Cardiac muscle cell (in vitro differentiated cells and primary cell): ENCODE results near the gene AZIN2. TPM values are rescaled to one million over a fixed set of nuclear protein-coding genes. Genes with fewer than 3 reads are reported as not detected.

Experiments
- DNase-seq, 2 donors: peaks; one replicate each; pipeline versions ENCODE4 v3.0.0 to v3.0.0-alpha.2; 2010 to 2017; ENCODE audit warnings: low read depth in 1 of 2, low spot score in 1 of 2
- H3K27ac ChIP-seq: fragments of 200-600 bp; sonication (generic); 2 replicates; pipeline ENCODE4 v1.5.1; 2016
- H3K27me3 ChIP-seq: fragments of 200-600 bp; sonication (generic); 2 replicates; pipeline ENCODE4 v1.6.0; 2016; ENCODE audit warnings: control low read depth
- H3K36me3 ChIP-seq: fragments of 200-600 bp; sonication (generic); 2 replicates; pipeline ENCODE4 v1.5.1; 2016; ENCODE audit warnings: control low read depth
- H3K4me1 ChIP-seq: fragments of 200-600 bp; sonication (generic); 2 replicates; pipeline ENCODE4 v1.8.1; 2017; ENCODE audit warnings: low read depth, mild to moderate bottlenecking, mixed run types
- H3K4me3 ChIP-seq: fragments of 200-600 bp; sonication (generic); 2 replicates; pipeline ENCODE4 v1.5.1; 2016; ENCODE audit warnings: mild to moderate bottlenecking
- H3K9me3 ChIP-seq: fragments of 200-600 bp; sonication (generic); 2 replicates; pipeline ENCODE4 v1.5.1; 2017; ENCODE audit warnings: low read depth, mild to moderate bottlenecking, control low read depth
- polyA plus RNA-seq: library from polyadenylated mRNA; unstranded; fragments of >200 nt; fragmentation: Nextera tagmentation; extraction: Ambion mirVana; gene quantifications from 2 replicates; pipeline ENCODE4 v1.2.1, GENCODE V29; 2016
- total RNA-seq: library from RNA; depleted of rRNA; stranded (reverse); fragments of >200 nt; gene quantifications from 2 replicates; pipeline ENCODE4 v1.2.3, GENCODE V29; 2016
- TF ChIP-seq, protein P1 (sequence below): IDR thresholded peaks from 2 replicates; pipeline ENCODE4 v1.5.1; 2012; ENCODE audit warnings: low read depth, mild to moderate bottlenecking, low read length

Gene AZIN2
- total and polyA plus RNA-seq, 2 experiments from 2014 or later = 7.7 to 18.6 TPM

DNA sequence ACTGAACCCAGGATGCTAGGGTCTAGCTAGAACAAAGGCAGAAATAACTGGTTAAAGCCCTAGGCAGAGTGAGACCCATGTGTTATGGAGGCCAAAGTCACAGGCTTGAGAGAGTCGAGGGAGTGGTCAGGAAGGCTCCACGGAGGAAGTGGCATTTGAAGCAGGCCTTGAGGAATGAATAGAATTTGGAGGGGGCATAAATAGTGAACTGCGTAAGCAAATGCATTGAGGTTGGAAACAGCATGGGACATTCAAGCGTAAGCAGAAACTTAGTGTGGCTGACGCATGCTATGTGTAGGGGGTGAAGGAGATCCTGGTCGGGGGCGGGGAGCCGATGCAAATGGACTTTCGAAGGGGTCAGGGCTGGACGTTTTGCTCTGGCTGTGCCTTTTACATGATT lies 11.5 kb downstream of the AZIN2 start:
- Histone ChIP-seq H3K9me3 (no peaks in the 10 kb centered on the region), H3K36me3 (no peaks in the 10 kb centered on the region), H3K4me1 (no peaks in the 10 kb centered on the region), H3K27me3 (no peaks in the 10 kb centered on the region), H3K27ac (no peak overlapping the region), H3K4me3 (no peak overlapping the region)
- TF ChIP-seq, protein P1, sequence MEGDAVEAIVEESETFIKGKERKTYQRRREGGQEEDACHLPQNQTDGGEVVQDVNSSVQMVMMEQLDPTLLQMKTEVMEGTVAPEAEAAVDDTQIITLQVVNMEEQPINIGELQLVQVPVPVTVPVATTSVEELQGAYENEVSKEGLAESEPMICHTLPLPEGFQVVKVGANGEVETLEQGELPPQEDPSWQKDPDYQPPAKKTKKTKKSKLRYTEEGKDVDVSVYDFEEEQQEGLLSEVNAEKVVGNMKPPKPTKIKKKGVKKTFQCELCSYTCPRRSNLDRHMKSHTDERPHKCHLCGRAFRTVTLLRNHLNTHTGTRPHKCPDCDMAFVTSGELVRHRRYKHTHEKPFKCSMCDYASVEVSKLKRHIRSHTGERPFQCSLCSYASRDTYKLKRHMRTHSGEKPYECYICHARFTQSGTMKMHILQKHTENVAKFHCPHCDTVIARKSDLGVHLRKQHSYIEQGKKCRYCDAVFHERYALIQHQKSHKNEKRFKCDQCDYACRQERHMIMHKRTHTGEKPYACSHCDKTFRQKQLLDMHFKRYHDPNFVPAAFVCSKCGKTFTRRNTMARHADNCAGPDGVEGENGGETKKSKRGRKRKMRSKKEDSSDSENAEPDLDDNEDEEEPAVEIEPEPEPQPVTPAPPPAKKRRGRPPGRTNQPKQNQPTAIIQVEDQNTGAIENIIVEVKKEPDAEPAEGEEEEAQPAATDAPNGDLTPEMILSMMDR = no peak
- no peak for DNase-seq

DNA sequence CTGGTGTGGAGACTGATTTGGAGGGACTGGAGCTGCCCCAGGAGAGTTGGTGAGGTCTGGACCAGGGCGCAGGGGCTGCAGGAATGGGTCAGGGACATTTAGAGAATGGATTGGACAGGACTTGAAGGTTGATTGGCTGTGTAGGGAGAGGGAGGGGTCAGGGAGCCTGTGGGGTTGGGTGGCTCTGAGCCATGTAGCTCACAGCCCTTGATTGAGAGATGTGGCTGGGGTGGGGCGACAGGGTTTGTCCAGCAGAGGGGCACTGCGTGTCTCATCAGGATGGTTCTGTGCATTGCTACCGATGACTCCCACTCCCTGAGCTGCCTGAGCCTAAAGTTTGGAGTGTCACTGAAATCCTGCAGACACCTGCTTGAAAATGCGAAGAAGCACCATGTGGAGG lies 12.1 kb downstream of the AZIN2 start:
- no peaks in the 10 kb centered on the region for H3K27me3 ChIP-seq
- no peaks in the 10 kb centered on the region for H3K9me3 ChIP-seq
- H3K36me3 ChIP-seq = no peaks in the 10 kb centered on the region
- no peak overlapping the region for H3K27ac ChIP-seq
- no peak for DNase-seq
- H3K4me3 ChIP-seq = no peak overlapping the region
- H3K4me1 ChIP-seq = no peaks in the 10 kb centered on the region
- TF ChIP-seq, protein P1 = no peak

DNA sequence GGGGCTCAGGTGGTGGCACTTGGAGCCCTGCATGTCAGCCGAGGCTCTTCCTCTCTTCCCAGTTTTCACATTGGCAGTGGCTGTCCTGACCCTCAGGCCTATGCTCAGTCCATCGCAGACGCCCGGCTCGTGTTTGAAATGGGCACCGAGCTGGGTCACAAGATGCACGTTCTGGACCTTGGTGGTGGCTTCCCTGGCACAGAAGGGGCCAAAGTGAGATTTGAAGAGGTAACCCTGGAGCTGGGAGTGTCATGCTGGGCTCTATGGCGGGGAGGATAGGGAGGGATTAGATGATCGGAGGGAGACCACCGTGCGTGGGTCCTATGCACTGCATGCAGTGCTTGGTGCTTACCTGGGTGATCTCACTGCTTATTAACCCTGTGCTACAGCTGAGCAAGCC lies 13.5 kb downstream of the AZIN2 start:
- Histone ChIP-seq H3K36me3 (no peaks in the 10 kb centered on the region), H3K4me3 (no peak overlapping the region), H3K4me1 (no peaks in the 10 kb centered on the region), H3K27me3 (no peaks in the 10 kb centered on the region), H3K27ac (no peak overlapping the region), H3K9me3 (no peaks in the 10 kb centered on the region)
- TF ChIP-seq, protein P1 = no peak
- DNase-seq = no peak

DNA sequence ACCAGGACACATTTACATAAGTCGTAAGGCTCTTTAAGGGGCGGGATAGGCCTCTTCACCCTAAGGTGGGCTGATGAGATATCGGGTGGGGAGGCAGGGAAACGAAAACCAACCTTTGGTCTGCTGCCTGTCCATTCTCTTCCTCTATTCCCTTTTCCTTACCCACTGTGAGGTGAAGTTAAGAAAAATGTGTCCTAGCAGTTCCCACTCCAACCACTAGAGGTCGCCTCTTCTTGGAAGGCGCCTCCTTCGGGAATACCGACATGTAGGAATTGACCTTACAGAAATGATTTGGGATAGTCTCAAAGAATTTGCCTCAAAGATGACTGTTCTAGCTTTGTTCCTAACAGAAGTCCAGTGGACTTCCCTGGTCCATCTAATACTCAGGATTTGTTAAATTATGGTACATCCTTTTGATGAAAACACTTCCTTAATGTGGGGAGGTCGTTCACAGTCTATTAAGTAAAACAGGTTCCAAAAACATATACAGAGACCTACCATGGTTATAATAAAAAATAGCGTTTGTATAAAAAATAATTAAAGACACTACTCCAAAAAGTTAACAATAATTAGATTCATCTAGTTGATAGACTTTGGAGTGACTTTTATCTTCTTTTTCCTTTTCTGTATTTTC lies 14.1 kb downstream of the AZIN2 start:
- Histone ChIP-seq H3K36me3 (no peaks in the 10 kb centered on the region), H3K4me3 (no peak overlapping the region), H3K9me3 (no peaks in the 10 kb centered on the region), H3K27ac (no peak overlapping the region), H3K4me1 (no peaks in the 10 kb centered on the region), H3K27me3 (no peaks in the 10 kb centered on the region)
- peak; percentile 64 to 83 for DNase-seq
- TF ChIP-seq, protein P1 = peak; percentile 98

DNA sequence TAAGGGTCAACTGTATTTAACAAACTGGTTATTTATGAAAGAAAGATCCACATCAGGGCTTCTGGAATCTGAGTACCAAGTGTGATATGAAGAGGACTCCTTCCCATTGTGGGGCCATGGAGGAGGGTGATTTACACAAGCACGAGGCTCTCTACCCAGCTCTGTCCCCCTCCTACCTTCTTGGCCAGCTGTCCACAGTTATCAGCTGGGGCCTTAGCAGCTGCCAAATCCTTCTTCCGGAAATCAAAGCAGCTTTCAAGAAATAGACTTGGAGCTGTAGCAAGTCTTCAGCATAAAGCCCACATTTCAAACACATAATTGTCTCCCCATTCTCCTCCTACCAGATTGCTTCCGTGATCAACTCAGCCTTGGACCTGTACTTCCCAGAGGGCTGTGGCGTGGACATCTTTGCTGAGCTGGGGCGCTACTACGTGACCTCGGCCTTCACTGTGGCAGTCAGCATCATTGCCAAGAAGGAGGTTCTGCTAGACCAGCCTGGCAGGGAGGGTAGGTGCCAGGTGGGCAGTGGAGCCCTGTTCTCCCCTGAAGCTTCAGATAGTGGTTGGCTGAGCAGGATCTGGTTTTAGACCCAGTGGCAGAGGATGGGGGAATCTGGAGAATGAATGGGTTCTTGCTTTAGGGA lies 15.5 kb downstream of the AZIN2 start:
- DNase-seq = peak in 1 of 2 donors; percentile 90
- TF ChIP-seq, protein P1 = no peak
- H3K27ac ChIP-seq = no peak overlapping the region

More for the DNA sequence above, 15.5 kb downstream of the AZIN2 start:
- no peaks in the 10 kb centered on the region for H3K9me3 ChIP-seq
- H3K4me1 ChIP-seq = no peaks in the 10 kb centered on the region
- H3K4me3 ChIP-seq = no peak overlapping the region
- no peaks in the 10 kb centered on the region for H3K36me3 ChIP-seq
- H3K27me3 ChIP-seq = no peaks in the 10 kb centered on the region
